Natural killer cell treated with Interleukin-12 subunit alpha and Interleukin-12 subunit beta and Interleukin-15 and Interleukin-18, amount 100 ng/mL, for 72 hours (primary cell): Measurements from ENCODE around the gene BTNL2. TPM values are rescaled to one million over a fixed set of nuclear protein-coding genes. Genes with fewer than 3 reads are reported as not detected.

ENCODE experiments used
- ATAC-seq, 2 donors: fragments of 150-1000 bp; cut with Tn5 transposase in 1 of 2; sonication (Bioruptor Pico), chemical (Tn5 transposase) in 1 of 2; 2 replicates each; pipeline ENCODE4 v1.10.0; 2021
- DNase-seq: peaks from one replicate; pipeline ENCODE4 v3.0.0; 2022; ENCODE audit warnings: low spot score
- H3K27ac Mint-ChIP-seq, 2 donors: 1 replicate in 1 of 2; 2 replicates in 1 of 2; pipeline ENCODE4 v1.8.0; 2022; ENCODE audit warnings: mixed read lengths in 2 of 2, mild to moderate bottlenecking in 1 of 2, moderate library complexity in 1 of 2
- H3K27me3 Mint-ChIP-seq, 2 donors: 1 replicate in 1 of 2; 2 replicates in 1 of 2; pipeline ENCODE4 v1.8.0; 2022; ENCODE audit warnings: mixed read lengths in 2 of 2
- H3K36me3 Mint-ChIP-seq: one replicate; pipeline ENCODE4 v1.8.0; 2022; ENCODE audit warnings: mixed read lengths
- H3K4me1 Mint-ChIP-seq, 2 donors: 1 replicate in 1 of 2; 2 replicates in 1 of 2; pipeline ENCODE4 v1.8.0; 2022; ENCODE audit warnings: low read depth in 2 of 2, mixed read lengths in 2 of 2, mild to moderate bottlenecking in 1 of 2
- H3K4me3 Mint-ChIP-seq: one replicate; pipeline ENCODE4 v1.8.0; 2022; ENCODE audit warnings: mixed read lengths
- H3K9me3 Mint-ChIP-seq: 2 replicates; pipeline ENCODE4 v1.8.0; 2022; ENCODE audit warnings: mixed read lengths
- total RNA-seq, 2 donors: library from RNA; stranded (reverse); gene quantifications; one replicate each; pipeline ENCODE4 v1.2.3, GENCODE V29; 2022

BTNL2 gene
- total RNA-seq, 2 donors from 2014 or later: not detected

GRCh38 chr6:32405656-32406055, 1.3 kb downstream of the BTNL2 start:
- Mint-ChIP-seq H3K36me3 (no peaks in the 10 kb centered on the region), H3K27me3 (peaks cover 36 to 45% of the 10 kb centered on the region in 2 donors), H3K27ac (no peak overlapping the region), H3K4me1 (no peaks in the 10 kb centered on the region), H3K9me3 (no peaks in the 10 kb centered on the region), H3K4me3 (no peak overlapping the region)
- ATAC-seq: no peak
- no peak for DNase-seq

GRCh38 chr6:32402812-32403211, 4.2 kb downstream of the BTNL2 start:
- Mint-ChIP-seq H3K4me1 (no peaks in the 10 kb centered on the region), H3K9me3 (no peaks in the 10 kb centered on the region), H3K4me3 (no peak overlapping the region), H3K27me3 (peaks cover 29 to 45% of the 10 kb centered on the region in 2 donors), H3K27ac (no peak overlapping the region), H3K36me3 (no peaks in the 10 kb centered on the region)
- no peak for DNase-seq
- ATAC-seq: peak in 1 of 2 donors; percentile 20

GRCh38 chr6:32401284-32401963, 5.6 kb downstream of the BTNL2 start:
- Mint-ChIP-seq H3K9me3 (no peaks in the 10 kb centered on the region), H3K36me3 (no peaks in the 10 kb centered on the region), H3K27me3 (peaks cover 29 to 37% of the 10 kb centered on the region in 2 donors), H3K4me3 (no peak overlapping the region), H3K4me1 (peaks cover 0 to 7% of the 10 kb centered on the region in 2 donors), H3K27ac (no peak overlapping the region)
- no peak for ATAC-seq
- DNase-seq: no peak

GRCh38 chr6:32397252-32397920, 9.6 kb downstream of the BTNL2 start:
- Mint-ChIP-seq H3K9me3 (no peaks in the 10 kb centered on the region), H3K27ac (no peak overlapping the region), H3K27me3 (peaks cover 20 to 30% of the 10 kb centered on the region in 2 donors), H3K4me1 (peaks cover 0 to 7% of the 10 kb centered on the region in 2 donors), H3K36me3 (no peaks in the 10 kb centered on the region), H3K4me3 (peak overlapping the region; percentile 7)
- DNase-seq: no peak
- ATAC-seq: peak in 1 of 2 donors; percentile 52

GRCh38 chr6:32396028-32396427, 11.0 kb downstream of the BTNL2 start:
- H3K4me1 Mint-ChIP-seq: peaks cover 0 to 7% of the 10 kb centered on the region in 2 donors
- DNase-seq (no peak), ATAC-seq (no peak)
- H3K9me3 Mint-ChIP-seq: no peaks in the 10 kb centered on the region
- no peak overlapping the region for H3K4me3 Mint-ChIP-seq
- peaks cover 13 to 24% of the 10 kb centered on the region in 2 donors for H3K27me3 Mint-ChIP-seq
- no peaks in the 10 kb centered on the region for H3K36me3 Mint-ChIP-seq
- H3K27ac Mint-ChIP-seq: no peak overlapping the region

- no peaks in the 10 kb centered on the region for H3K36me3 Mint-ChIP-seq
- H3K27me3 Mint-ChIP-seq: peaks cover 8 to 24% of the 10 kb centered on the region in 2 donors
- no peak for ATAC-seq
- H3K4me3 Mint-ChIP-seq: no peak overlapping the region
- H3K27ac Mint-ChIP-seq: no peak overlapping the region
- peaks cover 0 to 7% of the 10 kb centered on the region in 2 donors for H3K4me1 Mint-ChIP-seq
- no peaks in the 10 kb centered on the region for H3K9me3 Mint-ChIP-seq
- DNase-seq: no peak
Observed at GRCh38 chr6:32393665-32394420, 13.1 kb downstream of the BTNL2 start.

GRCh38 chr6:32391505-32391904, 15.5 kb downstream of the BTNL2 start:
- no peak for ATAC-seq
- no peaks in the 10 kb centered on the region for H3K36me3 Mint-ChIP-seq
- H3K9me3 Mint-ChIP-seq: no peaks in the 10 kb centered on the region
- no peak overlapping the region for H3K4me3 Mint-ChIP-seq
- no peaks in the 10 kb centered on the region for H3K4me1 Mint-ChIP-seq
- peaks cover 15 to 30% of the 10 kb centered on the region in 2 donors for H3K27me3 Mint-ChIP-seq
- DNase-seq: no peak
- H3K27ac Mint-ChIP-seq: no peak overlapping the region

- Mint-ChIP-seq H3K27me3 (peaks cover 15 to 18% of the 10 kb centered on the region in 2 donors), H3K27ac (no peak overlapping the region), H3K4me1 (no peaks in the 10 kb centered on the region)
Observed at GRCh38 chr6:32387589-32388340, 19.2 kb downstream of the BTNL2 start.

GRCh38 chr6:32386040-32386439, 20.9 kb downstream of the BTNL2 start:
- ATAC-seq (no peak), DNase-seq (no peak)
- Mint-ChIP-seq H3K36me3 (no peaks in the 10 kb centered on the region), H3K27ac (no peak overlapping the region), H3K4me1 (no peaks in the 10 kb centered on the region), H3K9me3 (no peaks in the 10 kb centered on the region), H3K27me3 (peaks cover 15% of the 10 kb centered on the region in 2 donors), H3K4me3 (no peak overlapping the region)

More at GRCh38 chr6:32387589-32388340, 19.2 kb downstream of the BTNL2 start:
- no peak overlapping the region for H3K4me3 Mint-ChIP-seq
- no peaks in the 10 kb centered on the region for H3K36me3 Mint-ChIP-seq
- ATAC-seq (no peak), DNase-seq (no peak)
- no peaks in the 10 kb centered on the region for H3K9me3 Mint-ChIP-seq

GRCh38 chr6:32382757-32383420, 24.1 kb downstream of the BTNL2 start:
- DNase-seq (no peak), ATAC-seq (no peak)
- Mint-ChIP-seq H3K36me3 (no peaks in the 10 kb centered on the region), H3K27me3 (peaks cover 7 to 16% of the 10 kb centered on the region in 2 donors), H3K9me3 (no peaks in the 10 kb centered on the region), H3K4me3 (no peak overlapping the region), H3K27ac (no peak overlapping the region), H3K4me1 (no peaks in the 10 kb centered on the region)

- H3K27me3 Mint-ChIP-seq: peaks cover 10 to 20% of the 10 kb centered on the region in 2 donors
- H3K4me1 Mint-ChIP-seq: no peaks in the 10 kb centered on the region
- H3K36me3 Mint-ChIP-seq: no peaks in the 10 kb centered on the region
- DNase-seq (no peak), ATAC-seq (no peak)
- no peak overlapping the region for H3K27ac Mint-ChIP-seq
- no peaks in the 10 kb centered on the region for H3K9me3 Mint-ChIP-seq
- H3K4me3 Mint-ChIP-seq: no peak overlapping the region
Observed at GRCh38 chr6:32379545-32379944, 27.4 kb downstream of the BTNL2 start.

- Mint-ChIP-seq H3K4me1 (no peaks in the 10 kb centered on the region), H3K27me3 (peaks cover 21% of the 10 kb centered on the region in 2 donors), H3K27ac (no peak overlapping the region), H3K4me3 (no peak overlapping the region), H3K36me3 (no peaks in the 10 kb centered on the region), H3K9me3 (no peaks in the 10 kb centered on the region)
- ATAC-seq: no peak
- no peak for DNase-seq
Observed at GRCh38 chr6:32375739-32376529, 31.0 kb downstream of the BTNL2 start.
